ENCODE results near the gene SYT8.

GRCh38 chr11:1854949-1855885 lies 20.4 kb downstream of the SYT8 start:
- no peak for TF ChIP-seq CTCF (conservative IDR thresholded peaks at IDR 0.05; ENCODE audit: low read depth, low read length)
- no peak for TF ChIP-seq EZH2 (IDR thresholded peaks at IDR 0.05; ENCODE audit: low read length, unreplicated experiment)

Measured in PC-3 (cell line).